Measurements from ENCODE around the gene SPO11.
"Not testable (repeated sequence)": the region's sequence is repeated elsewhere in the genome, so short reads cannot be mapped to it uniquely, and the experiment has no call there.

SPO11 gene

DNA sequence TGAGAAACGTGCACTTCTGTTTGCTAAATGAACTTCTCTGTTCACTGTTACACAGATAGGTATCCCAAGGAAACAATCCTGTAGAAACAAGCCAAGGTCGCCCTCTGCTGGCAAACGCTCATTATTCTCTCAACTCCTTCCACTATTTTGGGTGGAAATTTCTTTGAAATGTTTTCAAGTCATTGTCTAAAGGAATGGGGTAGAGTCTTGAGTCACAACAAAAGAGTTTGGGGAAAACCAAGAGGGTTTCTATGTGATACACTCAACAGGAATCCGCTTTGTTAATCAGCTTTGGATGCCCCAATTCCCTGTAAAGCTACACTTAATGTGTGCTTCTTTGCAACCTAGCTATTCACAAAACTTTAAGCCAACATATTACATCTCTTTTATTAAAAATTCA, 16.9 kb downstream of the SPO11 start:
- peak; percentile 73 for DNase-seq

DNA sequence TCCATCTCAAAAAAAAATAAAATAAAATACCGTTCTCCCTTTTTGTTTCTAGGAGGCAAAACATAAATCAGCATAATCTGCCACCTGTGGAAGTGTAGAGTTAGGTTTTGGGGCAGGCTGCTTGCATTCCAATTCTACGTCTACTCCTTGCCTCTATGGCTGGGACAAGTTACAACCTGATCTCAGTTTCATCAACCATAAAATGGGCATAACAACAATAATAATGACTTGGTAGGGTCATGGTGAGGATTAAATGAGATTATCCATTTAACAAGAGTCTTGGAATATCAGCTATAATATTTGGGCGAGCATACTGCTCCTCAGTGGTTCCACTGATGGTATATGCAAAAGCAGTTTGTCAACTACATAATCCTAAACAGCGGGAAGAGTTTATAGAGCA, 17.8 kb downstream of the SPO11 start:
- no peak for DNase-seq

DNA sequence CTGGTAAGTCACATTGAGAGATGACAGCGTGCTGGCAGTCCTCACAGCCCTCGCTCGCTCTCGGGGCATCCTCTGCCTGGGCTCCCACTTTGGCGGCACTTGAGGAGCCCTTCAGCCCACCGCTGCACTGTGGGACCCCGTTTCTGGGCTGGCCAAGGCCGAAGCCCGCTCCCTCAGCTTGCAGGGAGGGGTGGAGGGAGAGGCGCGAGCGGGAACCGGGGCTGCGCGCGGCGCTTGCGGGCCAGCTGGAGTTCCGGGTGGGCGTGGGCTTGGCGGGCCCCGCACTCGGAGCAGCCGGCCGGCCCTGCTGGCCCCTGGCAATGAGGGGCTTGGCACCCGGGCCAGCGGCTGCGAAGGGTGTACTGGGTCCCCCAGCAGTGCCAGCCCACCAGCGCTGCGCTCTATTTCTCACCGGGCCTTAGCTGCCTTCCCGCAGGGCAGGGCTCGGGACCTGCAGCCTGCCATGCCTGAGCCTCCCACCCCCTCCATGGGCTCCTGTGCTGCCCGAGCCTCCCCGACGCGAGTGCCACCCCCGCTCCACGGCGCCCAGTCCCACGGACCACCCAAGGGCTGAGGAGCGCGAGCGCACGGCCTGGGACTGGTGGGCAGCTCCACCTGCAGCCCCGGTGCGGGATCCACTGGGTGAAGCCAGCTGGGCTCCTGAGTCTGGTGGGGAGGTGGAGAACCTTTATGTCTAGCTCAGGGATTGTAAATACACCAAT, 18.8 kb downstream of the SPO11 start:
- DNase-seq: not testable (repeated sequence)

DNA sequence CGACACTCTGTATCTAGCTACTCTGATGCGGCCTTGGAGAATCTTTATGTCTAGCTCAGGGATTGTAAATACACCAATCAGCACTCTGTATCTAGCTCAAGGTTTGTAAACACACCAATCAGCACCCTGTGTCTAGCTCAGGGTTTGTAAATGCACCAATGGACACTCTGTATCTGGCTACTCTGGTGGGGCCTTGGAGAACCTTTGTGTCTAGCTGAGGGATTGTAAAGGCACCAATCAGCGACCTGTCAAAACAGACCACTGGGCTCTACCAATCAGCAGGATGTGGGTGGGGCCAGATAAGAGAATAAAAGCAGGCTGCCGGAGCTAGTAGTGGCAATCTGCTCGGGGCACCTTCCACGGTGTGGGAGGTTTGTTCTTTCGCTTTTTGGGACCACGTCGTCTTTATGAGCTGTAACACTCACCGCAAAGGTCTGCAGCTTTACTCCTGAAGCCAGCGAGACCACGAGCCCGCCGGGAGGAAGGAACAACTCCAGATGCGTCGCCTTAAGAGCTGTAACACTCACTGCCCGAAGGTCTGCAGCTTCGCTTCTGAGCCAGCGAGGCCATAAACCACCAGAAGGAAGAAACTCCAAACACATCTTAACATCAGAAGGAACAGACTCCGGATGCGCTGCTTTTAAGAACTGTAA, 19.4 kb downstream of the SPO11 start:
- DNase-seq: not testable (repeated sequence)

DNA sequence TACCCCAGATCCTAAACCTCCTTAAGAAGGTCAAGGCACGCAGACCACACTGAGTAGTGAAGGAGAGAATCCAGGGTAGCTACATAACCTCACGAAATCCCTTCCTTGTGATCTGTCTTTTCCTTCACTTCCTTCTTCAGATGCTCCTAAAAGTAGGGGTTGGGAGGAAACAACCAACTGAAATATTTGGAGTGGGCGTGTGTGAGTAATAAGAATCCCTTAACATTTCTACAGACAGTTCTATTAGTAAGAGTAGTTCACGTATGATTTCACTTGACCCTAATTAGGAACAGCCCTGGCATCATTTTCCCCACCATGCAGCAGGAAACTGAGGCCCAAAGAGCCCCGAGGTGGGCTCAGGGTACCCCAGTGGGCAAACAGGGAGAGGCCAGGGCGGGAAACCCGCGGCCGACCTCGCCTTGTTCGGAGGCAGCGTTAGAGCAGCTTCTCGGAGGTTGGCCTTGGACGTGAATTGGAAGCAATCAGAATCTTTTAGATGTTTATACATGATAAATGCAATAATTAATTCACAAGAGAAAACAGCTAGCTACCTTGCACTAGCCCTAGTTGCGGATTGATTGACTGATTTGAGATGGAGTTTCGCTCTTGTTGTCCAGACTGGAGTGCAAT, 20.6 kb downstream of the SPO11 start:
- DNase-seq: no peak

DNA sequence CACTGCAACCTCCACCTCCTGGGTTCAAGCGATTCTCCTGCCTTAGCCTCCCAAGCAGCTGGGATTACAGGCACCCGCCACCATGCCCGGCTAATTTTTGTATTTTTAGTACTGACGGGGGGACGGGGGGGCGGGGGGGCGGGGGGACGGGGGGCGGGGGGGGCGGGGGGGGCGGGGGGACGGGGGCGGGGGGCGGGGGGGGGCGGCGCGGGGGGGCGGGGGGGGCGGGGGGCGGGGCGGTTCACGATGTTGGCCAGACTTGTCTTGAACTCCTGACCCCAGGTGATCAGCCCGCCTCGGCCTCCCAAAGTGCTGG, 21.1 kb downstream of the SPO11 start:
- DNase-seq: not testable (repeated sequence)

DNA sequence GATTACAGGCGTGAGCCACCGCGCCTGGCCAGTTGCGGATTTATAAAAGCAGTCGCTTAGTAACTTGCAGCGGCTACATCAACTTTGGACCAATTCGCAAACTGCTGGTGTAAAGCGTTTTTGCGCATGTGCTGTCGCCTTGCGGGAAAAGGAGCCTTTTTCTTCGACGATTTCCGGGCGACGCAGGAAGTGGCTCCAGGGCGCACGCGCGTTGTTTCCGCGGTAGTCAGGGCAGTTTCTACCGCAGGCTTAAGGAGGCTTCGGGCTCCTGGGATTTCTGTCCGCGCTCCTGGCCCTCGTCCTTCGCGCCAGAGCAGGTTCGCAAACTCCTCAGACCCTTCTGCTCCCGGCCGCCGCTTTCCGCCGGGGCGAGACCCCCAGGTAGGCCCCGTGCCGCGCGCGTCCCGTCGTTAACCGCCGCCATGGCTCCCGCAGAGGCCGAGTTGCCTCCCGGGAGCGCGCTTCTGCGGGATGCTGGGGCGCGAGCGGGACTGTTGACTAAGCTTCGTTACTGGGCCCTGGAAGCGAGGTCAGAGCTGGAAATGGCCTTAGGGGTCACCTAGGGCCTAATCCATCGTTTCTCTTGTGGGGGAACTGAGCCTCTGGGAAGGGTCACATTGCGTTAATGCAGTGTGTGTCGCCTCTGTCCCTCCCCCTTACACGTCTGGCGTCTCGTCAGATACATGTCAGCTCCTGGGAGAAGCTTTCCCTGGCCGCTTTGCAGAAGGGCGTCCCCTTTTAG, 21.6 kb downstream of the SPO11 start, which contains the start of gene RAE1:
Gene RAE1, plus strand, starts transcription at position 214 of the 742 bp plus-strand sequence. CDS start 2,784 bp downstream, outside the sequence.
- peak; percentile 93 for DNase-seq

DNA sequence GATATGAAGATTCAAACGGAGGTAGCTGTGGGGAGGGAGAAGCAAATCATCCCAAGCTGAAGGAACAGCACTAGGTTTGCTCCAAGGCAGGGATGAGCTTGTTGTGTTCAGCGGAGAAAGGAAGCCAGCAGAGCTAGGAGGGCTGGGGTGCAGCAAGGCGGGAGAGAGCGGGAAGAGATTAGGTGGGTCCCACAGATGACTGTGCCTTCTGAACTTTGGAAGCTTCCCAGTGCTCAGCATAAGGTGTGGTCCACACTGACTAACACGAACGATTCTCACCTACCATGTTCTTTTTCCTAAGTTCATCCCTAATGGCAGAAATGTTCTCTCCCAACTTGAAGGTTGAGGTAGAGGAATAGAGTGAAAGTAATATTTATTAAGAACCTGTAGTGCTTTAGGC, 22.7 kb downstream of the SPO11 start:
- DNase-seq: no peak

DNA sequence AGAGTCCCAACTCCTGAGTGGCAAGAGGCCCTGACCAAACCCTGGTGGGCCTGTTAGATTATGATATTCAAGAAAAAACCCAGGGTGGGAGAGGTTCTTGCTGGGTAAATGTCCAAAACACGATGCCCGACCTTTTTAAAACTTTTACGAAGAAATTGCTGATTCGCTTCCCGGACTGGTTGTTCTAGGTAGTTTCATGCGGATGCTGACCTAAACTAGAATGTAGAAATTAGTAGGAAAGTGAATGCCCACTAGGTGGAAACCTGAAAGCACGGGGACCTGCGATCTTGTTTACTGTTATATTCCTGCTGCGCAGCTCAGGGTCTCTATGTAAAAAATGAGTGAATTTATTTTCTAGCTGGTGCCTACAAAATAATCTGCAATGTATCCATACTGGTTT, 23.7 kb downstream of the SPO11 start:
- no peak for DNase-seq

DNA sequence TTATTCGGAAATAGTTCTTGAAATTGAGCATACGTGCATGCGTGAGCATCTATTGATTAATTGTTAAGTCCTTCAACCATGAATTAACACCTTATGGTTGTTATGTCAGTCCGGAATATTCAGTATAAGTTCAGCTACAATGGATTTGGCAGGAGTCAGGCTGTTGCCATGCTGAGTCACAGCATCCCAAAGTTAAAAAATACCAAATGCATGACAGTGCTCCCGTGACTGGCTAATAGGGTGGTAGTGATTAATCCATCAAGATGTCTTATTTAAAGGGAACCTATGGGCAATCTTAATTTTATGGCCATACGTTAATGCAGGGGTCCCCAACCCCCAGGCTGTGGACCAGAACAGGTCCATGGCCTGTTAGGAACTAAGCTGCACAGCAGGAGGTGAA, 31.9 kb downstream of the SPO11 start:
- DNase-seq: no peak

DNA sequence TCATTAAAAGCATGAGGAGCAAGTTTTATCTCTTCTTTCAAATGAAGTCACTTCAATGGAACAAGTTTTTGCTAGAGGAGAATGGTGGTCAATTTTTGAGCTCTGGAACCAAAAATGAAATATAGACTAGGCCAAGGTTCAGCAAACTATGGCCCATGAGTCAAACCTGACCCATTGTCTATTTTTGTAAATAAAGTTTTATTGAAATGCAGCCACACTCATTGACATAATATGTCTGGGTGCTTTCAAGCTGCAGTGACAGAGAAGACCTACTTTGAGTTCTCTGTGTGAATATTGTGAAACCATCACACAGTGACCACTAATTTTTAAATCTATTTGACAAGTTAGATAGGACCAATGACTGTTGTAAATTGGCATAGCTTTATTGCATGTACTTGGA, 34.8 kb downstream of the SPO11 start:
- DNase-seq: no peak

DNA sequence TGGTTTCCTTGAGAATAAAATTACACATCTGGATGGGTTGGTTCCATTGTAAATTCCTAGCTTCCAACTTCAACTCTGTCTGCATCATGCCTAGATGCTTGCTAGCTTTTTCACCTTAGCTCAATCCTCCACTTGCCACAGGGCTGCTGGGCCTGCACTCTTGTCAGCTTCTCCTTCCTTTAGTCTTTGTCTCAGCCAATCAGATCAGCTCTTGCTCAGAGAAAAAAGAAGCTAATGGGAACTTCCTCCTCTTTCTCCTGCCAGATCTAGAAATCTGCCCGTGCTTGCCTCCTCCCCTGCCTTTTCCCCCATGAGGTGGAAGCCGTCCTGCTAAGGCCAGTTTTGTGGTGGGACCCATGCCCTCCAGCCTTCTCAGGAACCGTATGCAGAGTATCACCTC, 40.0 kb downstream of the SPO11 start:
- no peak for DNase-seq

DNA sequence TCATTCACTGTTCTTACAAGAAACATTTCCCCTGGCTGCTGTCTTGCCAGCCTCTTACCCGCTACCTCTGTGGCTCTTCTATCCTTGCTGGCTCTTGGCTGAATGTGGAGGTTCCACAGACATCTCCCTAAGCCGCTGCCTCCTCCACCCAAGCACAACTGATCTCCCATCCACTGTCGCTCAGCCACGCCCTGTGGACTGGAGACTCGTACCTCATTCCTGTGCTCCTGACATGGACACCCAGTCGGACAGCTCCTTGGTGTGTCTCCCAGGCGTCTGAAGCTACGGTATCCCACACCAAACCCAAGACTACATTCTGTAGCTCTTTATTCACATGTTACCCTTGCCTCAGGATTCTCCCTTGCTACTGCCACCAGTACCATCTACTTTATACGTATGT, 40.7 kb downstream of the SPO11 start:
- DNase-seq: no peak

DNA sequence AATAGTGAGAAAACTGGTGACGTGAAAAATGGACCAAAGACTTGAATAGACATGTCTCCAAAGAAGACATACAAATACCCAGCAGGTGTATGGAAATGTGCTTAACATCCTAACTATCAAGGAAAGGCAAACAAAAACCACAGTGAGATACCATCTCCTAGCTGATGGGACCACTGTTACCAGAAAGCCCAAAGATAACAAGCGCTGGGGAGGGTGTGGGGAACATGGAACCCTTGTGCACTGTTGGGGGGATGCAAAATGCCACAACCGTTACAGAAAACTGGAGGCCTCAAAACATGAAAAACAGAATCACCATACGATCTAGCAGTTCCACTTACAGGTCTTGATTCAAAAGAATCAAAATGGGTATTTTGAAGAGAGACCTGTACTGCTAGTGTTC, 41.8 kb downstream of the SPO11 start:
- no peak for DNase-seq

DNA sequence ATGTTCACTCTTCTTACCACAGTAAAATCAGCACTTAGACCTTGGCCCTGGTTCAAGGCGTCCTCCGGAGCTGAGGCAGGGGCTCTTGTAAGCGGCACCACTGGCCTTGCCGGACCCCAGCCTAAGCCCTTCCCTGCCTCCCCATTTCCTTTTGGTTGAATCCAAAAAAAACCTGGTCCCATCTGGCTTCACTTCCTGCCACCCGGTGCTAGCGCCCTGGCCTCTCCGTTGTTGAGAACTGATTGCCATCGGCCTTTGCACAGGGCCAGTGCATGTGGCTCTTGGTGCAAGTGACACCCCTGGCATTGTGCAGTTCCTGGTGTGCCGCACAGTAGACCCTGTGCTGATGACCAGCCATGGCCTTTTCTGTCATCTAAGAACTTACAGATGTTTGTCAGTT, 42.6 kb downstream of the SPO11 start:
- DNase-seq: no peak

DNA sequence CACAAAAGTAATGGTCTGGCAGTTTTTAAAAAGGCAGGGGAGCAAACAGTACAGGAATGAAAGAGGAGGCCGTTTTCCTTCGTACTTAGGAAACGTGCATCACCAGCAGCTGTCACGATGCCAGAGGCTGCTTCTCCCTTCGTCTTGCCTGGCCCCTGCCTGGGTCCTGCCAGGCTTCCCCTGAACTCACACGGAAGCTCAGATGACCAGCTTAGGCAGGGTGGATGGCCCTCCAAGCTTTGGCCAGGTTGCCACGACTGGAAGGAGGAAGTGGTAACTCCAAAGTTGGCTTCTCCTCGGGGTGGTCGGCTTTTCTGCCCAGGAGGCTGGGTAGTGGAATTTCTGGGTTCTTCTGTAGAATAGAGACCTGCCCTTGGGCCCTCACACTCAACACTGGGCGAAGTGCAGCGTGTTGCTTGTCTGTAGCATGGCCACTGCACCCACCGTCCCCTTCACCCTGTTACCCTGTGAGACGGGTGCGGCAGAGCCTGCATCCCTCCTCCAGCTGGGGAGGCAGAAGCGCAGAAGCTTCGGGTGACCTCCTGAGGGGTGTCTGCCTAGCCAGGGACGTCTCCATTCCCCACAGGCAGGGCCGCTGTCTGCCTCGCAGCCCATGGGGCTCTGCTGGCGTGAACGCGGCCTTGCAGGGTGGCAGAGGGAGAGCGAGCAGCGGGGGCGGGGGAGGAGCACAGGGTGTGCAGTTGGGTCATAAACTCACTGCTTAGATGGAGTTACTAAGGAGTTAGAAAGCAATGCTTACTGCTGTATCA, 43.2 kb downstream of the SPO11 start:
- no peak for DNase-seq

DNA sequence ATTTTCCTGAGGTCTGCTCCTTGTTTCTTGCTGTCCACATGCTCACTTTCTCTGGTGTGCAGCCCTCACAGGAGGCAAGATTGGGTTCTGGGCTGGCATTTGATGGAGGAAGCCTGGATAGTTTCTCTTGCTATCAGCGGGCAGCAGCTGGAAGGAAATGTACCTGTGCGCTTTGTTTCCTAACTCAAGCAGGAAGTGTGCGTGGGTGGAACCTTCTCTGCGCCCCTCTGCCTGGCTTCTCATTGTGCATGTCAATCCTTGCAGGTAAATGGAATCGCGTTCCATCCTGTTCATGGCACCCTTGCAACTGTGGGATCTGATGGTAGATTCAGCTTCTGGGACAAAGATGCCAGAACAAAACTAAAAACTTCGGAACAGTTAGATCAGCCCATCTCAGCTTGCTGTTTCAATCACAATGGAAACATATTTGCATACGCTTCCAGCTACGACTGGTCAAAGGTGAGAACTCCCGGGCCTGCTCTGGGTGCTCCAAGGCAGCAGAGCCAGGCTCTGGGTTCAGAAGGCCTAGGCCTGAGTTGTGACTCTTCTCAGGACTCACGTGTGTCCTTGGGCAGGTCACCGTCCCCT, 44.8 kb downstream of the SPO11 start:
- peak; percentile 23 for DNase-seq

DNA sequence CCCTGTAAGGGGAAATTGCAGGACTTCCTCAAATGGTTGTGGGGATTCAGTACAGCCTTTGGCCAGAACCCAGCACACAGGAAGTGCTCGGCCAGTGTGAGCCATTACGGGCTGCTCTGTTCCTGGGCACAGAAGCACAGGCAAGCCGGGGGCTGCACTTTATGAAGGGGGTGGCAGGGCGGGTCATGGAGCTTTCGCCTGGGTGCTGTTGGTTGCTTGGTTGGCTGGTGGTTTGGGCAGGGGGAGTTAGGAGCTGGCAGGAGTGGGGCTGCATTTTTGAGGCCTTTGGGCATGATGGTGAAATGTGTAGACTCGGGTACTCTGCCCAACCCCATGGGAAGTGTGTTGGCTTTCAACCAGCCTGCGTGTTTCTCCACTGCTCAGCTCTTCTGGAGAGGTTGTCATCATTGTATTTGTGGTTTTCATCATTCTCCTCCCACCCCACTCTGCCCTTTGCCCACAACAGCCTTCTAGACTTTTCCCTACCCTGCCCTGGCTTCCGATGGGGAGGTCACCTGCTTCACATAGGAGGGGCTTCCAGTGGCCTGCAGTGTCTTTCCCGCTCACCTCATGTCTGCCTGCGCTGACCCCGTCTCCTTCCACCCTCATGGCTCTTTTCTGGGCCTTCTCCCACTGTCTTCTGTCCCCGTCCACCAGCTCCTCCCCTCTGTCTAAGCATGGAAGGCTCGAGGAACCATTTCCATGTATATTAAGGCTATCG, 45.5 kb downstream of the SPO11 start:
- DNase-seq: no peak

DNA sequence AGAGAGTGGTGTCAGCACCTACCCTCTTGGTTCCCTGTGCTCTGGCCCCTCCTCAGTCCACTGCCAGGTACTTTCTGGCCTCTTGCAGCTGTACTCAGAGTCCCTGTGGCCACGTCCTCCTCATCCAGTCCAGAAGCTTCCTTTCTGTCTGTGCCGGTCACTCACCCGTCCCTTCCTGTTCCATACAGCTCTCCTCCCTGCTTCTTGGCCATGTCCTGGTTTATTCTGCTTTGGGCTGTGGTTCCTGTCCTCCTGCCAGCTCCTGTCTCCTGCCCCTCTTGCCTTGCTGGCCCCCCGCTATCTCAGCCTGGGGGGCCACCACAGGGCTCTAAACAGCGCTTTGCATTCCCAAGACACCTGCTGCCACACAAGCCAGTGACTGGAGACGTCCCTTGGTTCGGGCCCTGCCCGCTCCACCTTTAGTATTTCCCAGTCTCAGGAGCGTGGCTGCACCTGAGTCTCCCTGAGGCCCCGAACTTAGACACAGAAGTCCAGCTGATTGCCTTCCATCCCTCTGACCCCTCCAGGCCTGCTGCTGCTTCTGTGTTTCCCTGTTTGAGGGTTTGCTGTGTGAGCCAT, 46.1 kb downstream of the SPO11 start:
- DNase-seq: no peak

DNA sequence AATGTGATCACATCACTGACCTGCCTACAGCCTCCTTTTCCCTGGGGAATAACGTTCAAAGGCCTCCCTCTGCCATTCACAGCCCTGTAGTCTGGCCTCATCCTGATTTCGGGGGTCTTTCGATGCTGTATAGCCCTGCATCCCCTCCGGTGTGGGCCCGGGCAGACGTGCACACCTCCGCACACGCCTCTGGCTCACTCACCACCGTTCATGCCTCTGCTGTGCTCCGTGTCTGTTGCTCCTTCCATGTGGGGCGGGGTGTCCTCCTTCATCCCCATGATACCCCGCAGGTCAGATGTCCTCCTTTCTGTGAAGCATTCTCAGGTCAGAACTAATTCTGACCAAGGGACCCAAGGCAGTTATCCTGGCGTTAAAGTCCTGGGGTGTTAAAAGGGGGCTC, 47.7 kb downstream of the SPO11 start:
- DNase-seq: no peak

DNA sequence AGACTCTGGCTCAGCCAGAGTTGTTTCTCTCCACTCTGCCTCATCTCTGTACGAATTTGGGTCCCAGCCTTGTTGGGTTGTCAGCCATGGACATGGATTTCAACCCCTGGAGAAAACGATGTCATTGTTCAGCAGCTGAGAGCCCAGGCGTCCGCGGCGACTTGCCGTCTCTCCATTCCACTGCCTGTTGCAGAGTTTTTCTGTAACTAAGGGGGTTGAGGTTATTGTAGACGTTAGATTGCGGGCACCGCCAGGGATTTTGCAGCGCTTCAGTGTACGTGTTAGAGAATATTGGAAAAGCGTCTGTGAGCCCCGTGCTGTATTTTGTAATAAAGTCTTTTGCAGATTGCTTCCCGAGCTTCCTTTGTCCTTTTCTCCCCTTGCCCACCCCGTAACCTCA, 48.5 kb downstream of the SPO11 start:
- no peak for DNase-seq
